K562 (cell line): Measurements from ENCODE around the gene CLPSL1. TPM values are rescaled to one million over a fixed set of nuclear protein-coding genes. Genes with fewer than 3 reads are reported as not detected.

ENCODE experiments used
- ATAC-seq: fragments of 200-7000 bp; cut with Tn5 transposase; 3 replicates; pipeline ENCODE4 v1.9.1; 2020; ENCODE audit warnings: moderate library complexity
- BruUV-seq: library from RNA; stranded (reverse); fragments of 400-500 nt; replicated peaks from 2 replicates; lab custom pipeline; 2021; lab: Mats Ljungman, UMichigan
- CTCF ChIA-PET: fragments of 300-600 bp; formaldehyde crosslinking; extraction: SDS; loops from one replicate; lab custom pipeline; 2021; ENCODE audit warnings: low intra/inter-chr PET ratio; lab: Yijun Ruan, JAX
- POLR2A ChIA-PET: fragments of 300-600, 350-650 bp; sonication (Branson Sonifier 250); formaldehyde crosslinking; extraction: SDS; loops from one replicate; lab custom pipeline; 2021; ENCODE audit warnings: antibody characterized with exemption, inconsistent platforms; lab: Yijun Ruan, JAX
- DNase-seq, 4 experiments: peaks; one replicate each; pipeline versions ENCODE4 v3.0.0 to v3.0.0-alpha.2; 2011 to 2018; ENCODE audit warnings: low spot score in 3 of 4, mixed read lengths in 3 of 4; ENCODE audit errors: extremely low read depth in 1 of 4
- FAIRE-seq: peaks from 2 replicates; lab custom pipeline; 2011; peaks lifted over from hg19 to GRCh38; lab: Jason Lieb, UNC
- H2AFZ ChIP-seq: 2 replicates; pipeline ENCODE4 v1.6.0; 2011; ENCODE audit warnings: low read depth, low read length, control low read depth, inconsistent platforms
- H3K27ac ChIP-seq: fragments of 200-600 bp; 3 replicates; pipeline ENCODE4 v1.8.0; 2011; ENCODE audit warnings: low read depth, mild to moderate bottlenecking, control low read depth, inconsistent platforms, low read length, moderate library complexity, mixed read lengths; ENCODE audit errors: extremely low read depth
- H3K27me3 ChIP-seq, 2 experiments: fragments of 300-600 bp in 1 of 2; 2 replicates in 1 of 2; 3 replicates in 1 of 2; pipeline versions ENCODE4 v1.6.0 to v1.8.0; 2011; ENCODE audit warnings: inconsistent platforms in 2 of 2, low read length in 2 of 2, mild to moderate bottlenecking in 1 of 2, mixed read lengths in 1 of 2, moderate library complexity in 1 of 2; ENCODE audit not compliant: control insufficient read depth in 2 of 2, insufficient read depth in 2 of 2
- H3K36me3 ChIP-seq: fragments of 300-600 bp; 3 replicates; pipeline ENCODE4 v1.8.0; 2011; ENCODE audit warnings: mild to moderate bottlenecking, low read length, inconsistent platforms; ENCODE audit not compliant: control insufficient read depth, insufficient read depth
- H3K4me1 ChIP-seq, 2 experiments: fragments of 200-600 bp in 1 of 2; replicated peaks in 1 of 2; 2 replicates in 1 of 2; 3 replicates in 1 of 2; pipeline versions ENCODE4 v1.5.1 to v1.8.0; 2011; ENCODE audit warnings: inconsistent platforms in 2 of 2, low read length in 2 of 2, mild to moderate bottlenecking in 1 of 2, mixed read lengths in 1 of 2, moderate library complexity in 1 of 2; ENCODE audit not compliant: control insufficient read depth in 2 of 2, insufficient read depth in 2 of 2
- H3K4me2 ChIP-seq: 2 replicates; pipeline ENCODE4 v1.6.1; 2011; ENCODE audit warnings: low read length, control low read depth, inconsistent platforms, mixed read lengths; ENCODE audit not compliant: insufficient read depth
- H3K4me3 ChIP-seq: fragments of 200-600 bp; sonication (generic), shearing (Covaris generic); 2 replicates; pipeline ENCODE4 v1.5.1; 2016; ENCODE audit warnings: control low read depth, inconsistent platforms
- H3K79me2 ChIP-seq: fragments of 200-600 bp; 3 replicates; pipeline ENCODE4 v1.8.0; 2011; ENCODE audit warnings: low read length, inconsistent platforms; ENCODE audit not compliant: control insufficient read depth, insufficient read depth
- H3K9ac ChIP-seq, 2 experiments: 2 replicates each; pipeline versions ENCODE4 v1.6.0 to v1.6.1; 2011; ENCODE audit warnings: low read depth in 2 of 2, low read length in 2 of 2, control low read depth in 1 of 2, inconsistent platforms in 1 of 2, mild to moderate bottlenecking in 1 of 2, mixed read lengths in 1 of 2; ENCODE audit not compliant: insufficient read depth in 1 of 2
- H3K9me1 ChIP-seq: one replicate; pipeline ENCODE4 v1.6.0; 2011; ENCODE audit warnings: inconsistent platforms, mild to moderate bottlenecking, low read length, moderate library complexity; ENCODE audit not compliant: control insufficient read depth, insufficient read depth
- H3K9me3 ChIP-seq: replicated peaks from 2 replicates; pipeline ENCODE4 v1.5.1; 2011; ENCODE audit warnings: low read depth, low read length, inconsistent platforms; ENCODE audit not compliant: control insufficient read depth, insufficient read depth
- H4K20me1 ChIP-seq: replicated peaks from 2 replicates; pipeline ENCODE4 v1.6.1; 2011; ENCODE audit warnings: low read length, inconsistent platforms, mixed read lengths; ENCODE audit not compliant: control insufficient read depth, insufficient read depth
- RERE ChIP-seq: sonication (generic); formaldehyde crosslinking; IDR thresholded peaks from 2 replicates; pipeline ENCODE4 v1.8.0; 2023; ENCODE audit warnings: missing genetic modification reagents, mild to moderate bottlenecking, borderline replicate concordance
- WGBS: fragments of 100-300 bp; shearing (Covaris generic); methylation state at CpG from one replicate; pipeline ENCODE4 v1.1.6; 2016; ENCODE audit warnings: low coverage, mixed read lengths; ENCODE audit not compliant: insufficient coverage; ENCODE audit errors: missing lambda C conversion rate; 5-methylcytosine and 5-hydroxymethylcytosine counted together
- in situ Hi-C: fragments of 300-500 bp; cut with MboI; formaldehyde crosslinking; loops from 4 replicates; pipeline ENCODE4 v1.15.0; 2018; ENCODE audit warnings: inconsistent platforms, mixed read lengths
- intact Hi-C: fragments of 100-400 bp; cut with micrococcal nuclease; formaldehyde crosslinking; loops from 2 replicates; pipeline ENCODE4 v1.14.2; 2022
- polyA plus RNA-seq, 8 experiments: library from polyadenylated mRNA; depleted of rRNA in 4 of 8; stranded (reverse) in 5 of 8; unstranded in 3 of 8; fragments of >200 nt; fragmentation: Nextera tagmentation in 2 of 8; fragmentation: Illumina TruSeq in 1 of 8; extraction: Ambion mirVana in 2 of 8; extraction: Trizol in 1 of 8; gene quantifications; 2 replicates each; pipeline versions ENCODE4 v1.2.1 to v1.2.3, GENCODE V29; 2011 to 2014; ENCODE audit warnings: inconsistent platforms in 1 of 8, missing spikeins in 1 of 8
- total RNA-seq, 7 experiments: library from RNA; depleted of rRNA in 6 of 7; stranded (reverse); fragments of >200 nt in 6 of 7; fragmentation: Illumina TruSeq in 2 of 7; extraction: Trizol in 2 of 7; gene quantifications; 2 replicates each; pipeline versions ENCODE4 v1.2.1 to v1.2.3, GENCODE V29; 2011 to 2021; ENCODE audit warnings: low replicate concordance in 1 of 7

Gene CLPSL1
- total and polyA plus RNA-seq, 9 of the 15 experiments (the other 6 are each of a cell fraction or from before 2014, with no cell fraction given) = not detected

GRCh38 chr6:35759426-35759825 lies 21.4 kb upstream of the CLPSL1 start:
- FAIRE-seq (no peak), ATAC-seq (no peak), DNase-seq (no peak)
- no peaks in the 10 kb centered on the region for H4K20me1 ChIP-seq
- in situ Hi-C loops = no loop called here
- ChIA-PET POLR2A (interaction anchor here (0.6 to 0.8 kb wide), 3 partner anchors 9 to 301 kb away, joined by 3 read pairs; no protein-coding TSS in a partner anchor), CTCF (no interaction called here)
- peaks cover 48 to 72% of the 10 kb centered on the region in 2 experiments for H3K27me3 ChIP-seq
- BruUV-seq = no TSS peak
- H3K9me1 ChIP-seq = no peaks in the 10 kb centered on the region
- no peaks in the 10 kb centered on the region for H3K4me1 ChIP-seq
- no peaks in the 10 kb centered on the region for H3K36me3 ChIP-seq
- H3K4me3 ChIP-seq = no peak overlapping the region
- no peak overlapping the region for H3K9ac ChIP-seq
- H3K4me2 ChIP-seq = no peak overlapping the region
- intact Hi-C loops = loop anchor here (5.0 kb wide), 2 partner anchors 198 to 237 kb away; no protein-coding TSS in a partner anchor
- no peaks in the 10 kb centered on the region for H3K9me3 ChIP-seq
- no peak for TF ChIP-seq RERE
- WGBS = 4% methylated on average over 3 of the region's 3 CpGs
- no peaks in the 10 kb centered on the region for H3K79me2 ChIP-seq
- H2AFZ ChIP-seq = no peak overlapping the region
- H3K27ac ChIP-seq = no peak overlapping the region
